GM20000 (cell line): ENCODE results near the gene CHCHD1.

Source experiments
- DNase-seq: peaks from one replicate; pipeline ENCODE4 v3.0.0; 2012; ENCODE audit warnings: low spot score
- TF ChIP-seq, protein P1 (sequence below): IDR thresholded peaks from 2 replicates; pipeline ENCODE4 v1.5.1; 2012; ENCODE audit warnings: mild to moderate bottlenecking, control low read depth; ENCODE audit errors: extremely low read depth, missing control alignments

The CHCHD1 gene

GRCh38 chr10:73810735-73811465 lies 29.1 kb downstream of the CHCHD1 start:
- DNase-seq = no peak
- TF ChIP-seq, protein P1, sequence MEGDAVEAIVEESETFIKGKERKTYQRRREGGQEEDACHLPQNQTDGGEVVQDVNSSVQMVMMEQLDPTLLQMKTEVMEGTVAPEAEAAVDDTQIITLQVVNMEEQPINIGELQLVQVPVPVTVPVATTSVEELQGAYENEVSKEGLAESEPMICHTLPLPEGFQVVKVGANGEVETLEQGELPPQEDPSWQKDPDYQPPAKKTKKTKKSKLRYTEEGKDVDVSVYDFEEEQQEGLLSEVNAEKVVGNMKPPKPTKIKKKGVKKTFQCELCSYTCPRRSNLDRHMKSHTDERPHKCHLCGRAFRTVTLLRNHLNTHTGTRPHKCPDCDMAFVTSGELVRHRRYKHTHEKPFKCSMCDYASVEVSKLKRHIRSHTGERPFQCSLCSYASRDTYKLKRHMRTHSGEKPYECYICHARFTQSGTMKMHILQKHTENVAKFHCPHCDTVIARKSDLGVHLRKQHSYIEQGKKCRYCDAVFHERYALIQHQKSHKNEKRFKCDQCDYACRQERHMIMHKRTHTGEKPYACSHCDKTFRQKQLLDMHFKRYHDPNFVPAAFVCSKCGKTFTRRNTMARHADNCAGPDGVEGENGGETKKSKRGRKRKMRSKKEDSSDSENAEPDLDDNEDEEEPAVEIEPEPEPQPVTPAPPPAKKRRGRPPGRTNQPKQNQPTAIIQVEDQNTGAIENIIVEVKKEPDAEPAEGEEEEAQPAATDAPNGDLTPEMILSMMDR = no peak

DNA sequence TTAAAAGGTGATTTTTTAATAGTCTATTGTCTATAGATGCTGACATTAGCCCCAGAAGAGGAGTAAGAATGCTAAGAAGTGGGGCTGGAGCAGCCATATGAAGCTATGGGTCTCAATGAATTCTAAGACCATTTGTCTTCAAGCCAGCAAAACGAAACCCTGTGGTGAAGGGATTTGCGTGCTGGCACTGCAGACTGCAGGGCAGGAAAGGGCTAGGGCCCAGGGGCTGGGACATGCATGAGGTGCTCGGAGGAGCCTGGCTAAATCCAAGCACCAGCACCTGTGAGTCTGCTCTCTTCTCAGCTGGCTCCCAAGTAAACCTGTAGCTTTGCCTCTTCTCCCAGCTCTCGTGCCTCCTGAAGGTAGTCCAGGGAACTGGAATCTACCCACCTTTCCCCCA lies 30.8 kb downstream of the CHCHD1 start:
- TF ChIP-seq, protein P1 = no peak
- DNase-seq = no peak

DNA sequence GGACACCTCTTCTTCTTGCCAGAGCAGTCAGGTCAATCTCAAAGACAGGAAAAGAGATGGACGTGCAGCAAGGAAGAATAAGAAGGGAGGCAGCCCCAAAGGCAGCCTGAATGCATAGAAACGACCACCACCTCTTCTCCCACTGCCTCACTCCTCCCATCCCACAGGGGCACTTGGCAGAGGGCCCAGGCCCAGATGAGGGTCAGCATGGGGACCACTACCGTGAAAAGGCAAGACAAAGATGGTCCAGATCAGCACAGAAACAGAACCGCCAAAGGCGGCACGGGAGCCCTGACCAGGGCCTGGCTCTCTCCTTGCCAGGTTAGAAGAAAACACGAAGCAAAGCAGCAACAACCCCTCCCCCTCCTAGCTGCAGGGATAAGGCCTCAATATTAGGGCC lies 31.5 kb downstream of the CHCHD1 start:
- TF ChIP-seq, protein P1 = no peak
- no peak for DNase-seq

DNA sequence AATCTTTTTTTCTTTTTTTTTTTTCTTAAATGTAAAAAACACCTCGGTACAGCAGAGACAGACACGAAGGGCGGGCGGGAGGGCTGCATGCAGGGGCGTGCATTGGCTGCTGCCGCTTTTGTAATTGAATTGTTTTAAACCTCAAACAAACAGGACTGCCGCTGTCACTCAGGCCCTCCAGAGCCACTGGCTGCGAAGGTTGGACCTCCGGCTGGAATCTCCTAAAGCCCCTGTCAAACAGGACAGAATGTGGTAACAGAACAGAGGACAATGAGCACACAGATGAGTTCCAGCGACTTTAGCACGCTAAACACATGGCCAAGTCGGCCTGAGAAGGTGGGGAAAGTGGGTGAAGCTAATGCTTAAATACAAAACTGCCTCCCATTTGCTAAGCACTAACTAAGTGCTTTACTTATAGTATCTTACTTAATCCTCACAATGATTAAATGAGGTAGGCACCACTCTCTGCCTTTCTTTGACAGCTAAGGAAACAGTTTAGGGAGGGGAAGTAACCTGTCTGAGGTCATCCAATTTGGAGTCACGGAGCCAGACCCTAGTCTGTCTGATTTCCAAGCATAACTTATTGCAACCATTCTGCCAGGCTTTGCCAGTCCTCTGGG lies 32.5 kb downstream of the CHCHD1 start:
- DNase-seq = no peak
- TF ChIP-seq, protein P1 = no peak

DNA sequence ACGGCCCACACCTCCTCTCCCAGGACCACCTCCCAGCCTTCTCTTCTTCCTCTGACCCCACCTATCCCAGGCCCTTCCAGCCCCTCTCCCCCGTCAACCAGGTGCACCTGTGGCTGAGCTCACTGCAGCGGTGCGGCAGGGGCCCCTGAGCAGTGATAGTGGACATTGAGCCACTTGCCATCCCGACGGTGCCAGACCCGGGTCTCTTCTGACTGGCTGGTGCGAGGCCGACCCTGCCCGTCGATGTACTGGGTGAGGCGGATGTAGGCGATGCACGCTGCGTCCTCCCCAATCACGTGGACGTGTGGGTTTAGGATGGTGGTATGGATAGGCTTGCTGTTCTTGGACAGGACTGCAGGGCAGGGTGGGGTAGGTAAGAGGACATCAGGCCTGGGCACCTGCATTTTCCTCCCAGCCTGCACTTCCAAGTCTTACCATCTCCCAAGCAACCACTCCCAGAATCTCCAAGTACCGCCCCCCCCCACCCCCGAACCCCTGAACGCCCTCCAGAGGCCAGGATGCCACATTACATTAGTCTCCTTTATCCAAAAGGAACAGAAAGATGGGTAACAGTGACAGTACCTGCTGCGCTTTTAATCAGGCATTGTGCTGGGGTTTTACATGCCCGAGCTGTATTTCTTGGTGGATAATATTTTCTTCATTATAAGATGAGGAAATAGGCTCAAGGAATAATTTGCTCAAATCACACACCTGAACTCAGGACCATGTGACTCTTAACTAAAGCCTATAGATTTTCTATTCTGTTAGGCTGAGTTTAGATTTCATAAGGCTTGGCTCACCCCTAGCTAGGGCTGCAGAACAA lies 33.3 kb downstream of the CHCHD1 start:
- TF ChIP-seq, protein P1 = no peak
- DNase-seq = peak; percentile 51

DNA sequence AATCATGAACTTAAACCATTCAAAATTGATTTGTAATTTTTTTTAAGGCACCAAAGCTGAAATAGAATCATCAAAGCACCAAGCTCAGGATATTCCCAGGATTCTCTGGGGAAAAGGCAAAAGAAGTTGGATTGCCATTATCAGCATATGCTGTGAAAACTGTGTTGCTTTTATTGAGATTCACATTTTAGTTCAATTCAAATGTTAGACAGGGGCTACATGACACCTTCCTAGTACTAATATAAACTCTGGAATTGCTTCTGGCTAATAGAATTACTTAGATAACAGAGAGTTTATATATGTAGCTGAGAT lies 33.8 kb downstream of the CHCHD1 start:
- no peak for DNase-seq
- TF ChIP-seq, protein P1 = no peak
